Stimulated activated CD8-positive, alpha-beta memory T cell treated with anti-CD3 and anti-CD28 coated beads, Interleukin-4, amount 100 ng/mL, for 4 hours (primary cell): Measurements from ENCODE around the gene IL17C.

Experiments
- DNase-seq, 2 donors: peaks; one replicate each; pipeline ENCODE4 v3.0.0-alpha.2; 2020; ENCODE audit warnings: low read depth in 2 of 2, low spot score in 1 of 2

Gene IL17C

DNA sequence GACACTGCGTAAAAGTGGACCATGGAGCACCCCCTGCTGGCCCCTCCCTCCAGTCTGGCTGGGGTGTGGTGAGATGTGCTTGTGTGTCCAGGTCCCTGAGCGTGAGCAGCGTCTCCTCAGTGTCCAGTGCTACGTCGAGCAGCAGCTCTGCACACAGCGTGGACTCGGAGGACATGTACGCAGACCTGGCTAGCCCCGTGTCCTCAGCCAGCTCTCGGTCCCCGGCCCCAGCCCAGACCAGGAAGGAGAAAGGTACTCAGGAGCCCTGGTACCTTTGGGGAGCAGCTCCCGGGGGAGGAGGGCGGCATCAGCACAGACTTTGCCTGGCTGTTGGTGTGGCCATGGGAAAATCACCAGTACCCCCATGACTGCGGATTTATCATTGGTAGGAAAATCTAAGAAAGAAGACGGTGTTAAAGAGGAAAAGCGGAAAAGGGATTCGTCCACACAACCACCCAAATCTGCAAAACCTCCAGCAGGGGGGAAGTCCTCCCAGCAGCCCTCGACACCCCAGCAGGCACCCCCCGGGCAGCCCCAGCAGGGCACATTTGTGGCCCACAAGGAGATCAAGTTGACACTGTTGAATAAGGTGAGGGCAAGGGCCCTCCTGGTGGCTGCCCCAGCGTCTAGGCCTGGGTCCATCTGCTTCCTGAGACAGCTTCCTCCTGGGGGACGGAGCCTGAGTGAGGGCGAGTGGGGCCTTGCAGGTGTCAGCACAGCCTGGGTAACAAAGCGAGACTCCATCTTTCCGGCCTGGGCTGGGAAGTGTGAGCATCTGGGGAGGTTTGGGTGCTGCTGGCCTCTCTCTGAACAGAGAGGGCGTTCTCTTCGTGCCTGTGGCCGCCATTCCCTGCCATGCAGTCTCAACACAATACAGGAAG lies 10.6 kb upstream of the IL17C start:
- DNase-seq, result no peak

DNA sequence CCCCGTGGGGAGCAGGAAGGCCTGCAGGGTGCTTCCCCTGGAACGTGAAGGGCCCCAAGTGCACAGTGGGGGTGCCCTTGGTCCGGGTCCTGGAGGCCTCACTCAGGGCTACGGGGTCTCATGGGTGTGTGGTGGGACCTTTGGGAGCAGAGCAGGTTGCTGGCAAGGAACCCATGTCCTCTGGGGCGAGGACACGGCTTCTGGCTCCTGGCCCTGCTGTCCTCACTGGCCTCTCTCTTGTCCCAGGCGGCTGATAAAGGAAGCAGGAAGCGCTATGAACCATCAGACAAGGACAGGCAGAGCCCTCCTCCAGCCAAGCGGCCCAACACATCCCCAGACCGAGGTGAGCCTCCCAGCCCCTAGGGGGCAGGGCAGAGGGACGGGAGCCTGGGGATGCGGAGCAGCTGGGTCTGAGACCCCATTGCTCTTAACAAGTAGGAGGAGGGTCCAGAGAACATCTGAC lies 9.8 kb upstream of the IL17C start:
- no peak for DNase-seq

DNA sequence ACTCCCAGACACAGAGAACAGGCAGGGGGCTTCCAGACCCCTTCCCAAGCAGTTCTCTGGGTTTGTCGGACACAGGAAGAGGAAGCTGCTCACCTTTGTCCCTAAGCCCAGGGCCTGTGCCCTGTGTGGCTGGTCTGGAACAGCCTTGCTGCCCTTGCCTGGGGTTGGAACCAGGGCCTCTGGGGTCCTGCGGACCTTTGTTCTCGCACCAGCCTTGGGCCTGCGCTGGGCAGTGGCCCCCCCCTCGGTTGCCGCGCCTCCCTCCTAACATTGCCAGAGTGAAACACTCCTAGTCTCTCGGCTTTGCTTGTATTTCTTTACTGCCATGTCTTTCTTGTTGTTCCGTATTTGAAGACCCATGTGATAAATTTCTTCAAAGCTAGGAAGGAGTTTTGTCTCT lies 8.5 kb upstream of the IL17C start:
- no peak for DNase-seq

DNA sequence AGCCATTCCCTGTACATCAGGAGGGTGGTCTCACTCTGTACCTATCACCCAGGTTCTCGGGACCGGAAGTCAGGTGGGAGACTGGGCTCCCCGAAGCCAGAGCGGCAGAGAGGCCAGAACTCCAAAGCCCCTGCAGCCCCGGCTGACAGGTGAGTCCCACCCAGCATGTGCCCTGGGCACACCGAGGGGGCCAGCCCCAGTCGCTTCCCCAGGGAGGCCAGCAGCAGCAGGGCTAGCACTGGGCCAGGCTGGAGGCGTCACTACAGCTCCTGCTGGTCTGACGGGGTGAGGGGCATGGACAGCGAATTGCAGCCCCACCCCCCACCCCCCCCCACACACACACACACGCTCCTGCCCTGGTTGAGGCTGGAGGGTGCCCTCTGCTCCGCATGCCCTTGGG lies 7.9 kb upstream of the IL17C start:
- no peak for DNase-seq

DNA sequence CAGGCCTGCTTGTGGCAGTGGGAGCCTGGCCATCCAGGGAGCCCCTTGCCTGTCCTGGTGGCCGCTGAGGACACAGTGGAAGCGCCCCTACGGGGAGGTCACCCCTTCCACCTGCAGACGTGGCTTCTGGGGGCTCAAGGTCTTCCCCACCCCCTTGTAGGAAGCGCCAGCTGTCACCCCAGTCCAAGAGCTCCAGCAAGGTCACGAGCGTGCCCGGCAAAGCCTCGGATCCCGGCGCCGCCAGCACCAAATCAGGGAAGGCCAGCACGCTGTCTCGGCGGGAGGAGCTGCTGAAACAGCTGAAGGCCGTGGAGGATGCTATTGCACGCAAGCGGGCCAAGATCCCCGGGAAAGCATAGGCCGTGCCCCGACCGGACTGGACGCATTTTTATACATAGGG lies 7.4 kb upstream of the IL17C start:
- DNase-seq, result no peak

DNA sequence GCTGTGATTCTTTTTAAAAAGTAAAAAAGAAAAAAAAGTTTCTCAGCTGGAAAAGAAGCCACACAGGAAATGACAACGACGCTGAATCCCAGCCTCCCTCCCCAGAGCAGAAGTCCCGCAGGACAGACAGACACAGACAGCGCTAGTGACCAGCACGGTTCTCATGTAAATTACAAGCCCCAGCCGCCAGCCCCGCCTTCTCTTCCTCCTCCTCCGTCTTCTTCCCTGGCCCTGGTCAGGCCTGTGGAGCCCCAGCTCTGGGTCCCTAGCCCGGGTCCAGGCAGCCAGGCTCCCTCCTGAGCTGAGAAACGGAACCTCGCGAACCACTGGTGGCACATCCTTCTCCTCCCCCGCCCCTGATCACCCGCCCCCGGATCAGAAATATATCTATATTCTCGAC lies 7.0 kb upstream of the IL17C start:
- no peak for DNase-seq

DNA sequence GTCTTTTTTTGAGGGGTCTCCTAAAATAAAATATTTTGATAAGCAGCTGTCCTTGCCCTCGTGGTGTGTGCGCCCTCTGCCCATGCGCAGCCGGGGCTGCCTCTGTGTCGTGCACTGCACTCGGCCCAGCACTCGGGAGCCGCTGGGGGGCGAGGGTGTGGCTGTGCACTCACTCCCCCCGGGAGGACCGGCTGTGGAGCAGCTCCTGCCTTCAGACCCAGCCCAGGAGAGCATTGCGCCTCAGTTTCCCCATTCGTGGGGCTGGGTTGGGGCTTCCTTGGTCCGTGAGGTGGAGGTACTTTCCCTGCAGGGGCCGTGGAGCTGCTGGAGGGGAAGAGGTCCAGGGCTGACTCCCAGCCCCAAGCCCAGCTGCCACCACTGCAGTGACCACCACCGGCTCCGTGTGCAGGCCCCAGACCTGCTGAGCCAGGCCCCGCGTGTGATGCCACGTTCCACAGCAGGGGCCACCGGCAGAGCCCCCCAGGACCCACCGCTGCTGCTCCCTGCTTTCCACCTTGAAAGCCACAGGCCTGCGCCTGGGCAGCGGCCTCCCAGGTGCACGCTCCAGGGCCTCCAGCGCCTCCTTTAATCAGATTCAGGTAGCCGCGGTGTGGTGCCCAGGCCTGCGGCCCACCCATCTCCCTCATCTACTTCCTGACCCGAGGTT lies 6.3 kb upstream of the IL17C start:
- no peak for DNase-seq

DNA sequence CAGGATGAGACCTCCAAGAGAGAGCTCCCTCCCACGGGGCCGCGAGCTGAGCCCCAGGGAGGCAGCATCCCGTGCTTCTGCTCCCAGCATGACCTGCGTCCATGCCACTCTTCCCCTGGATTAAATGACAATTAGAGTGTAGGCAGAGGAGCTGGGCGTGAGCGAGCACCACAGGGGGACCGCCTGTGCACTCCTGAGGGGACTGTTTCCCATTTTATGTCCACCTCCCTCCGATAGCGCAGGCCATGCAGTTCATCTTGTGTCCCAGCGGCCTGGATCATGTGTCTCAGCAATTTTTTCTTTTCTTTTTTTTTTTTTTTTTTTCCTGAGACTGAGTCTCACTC lies 5.8 kb upstream of the IL17C start:
- no peak for DNase-seq

DNA sequence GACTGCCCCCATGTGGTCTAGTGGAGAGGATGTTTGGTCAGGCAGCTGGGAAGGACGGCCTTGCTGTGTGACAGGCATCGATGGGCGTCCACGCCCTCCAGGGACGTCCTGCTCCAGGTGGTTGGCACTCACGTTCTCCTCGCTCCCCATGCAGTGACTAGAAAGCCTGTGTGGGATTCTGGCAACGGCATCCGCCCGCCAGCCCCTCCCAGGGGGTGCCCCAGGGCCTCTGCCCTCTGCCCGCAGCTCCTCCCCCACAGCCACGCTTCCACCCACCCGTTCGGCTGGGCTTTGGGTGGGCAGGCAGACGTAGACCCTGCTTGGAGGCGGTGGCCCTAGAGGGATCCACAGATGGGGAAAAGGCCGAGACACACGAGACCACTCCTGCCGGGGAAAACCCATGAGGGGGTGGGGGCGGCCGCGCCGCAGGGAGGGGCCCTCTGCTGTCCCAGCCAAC lies 4.7 kb upstream of the IL17C start:
- peak in 1 of 2 donors; percentile 66 for DNase-seq

DNA sequence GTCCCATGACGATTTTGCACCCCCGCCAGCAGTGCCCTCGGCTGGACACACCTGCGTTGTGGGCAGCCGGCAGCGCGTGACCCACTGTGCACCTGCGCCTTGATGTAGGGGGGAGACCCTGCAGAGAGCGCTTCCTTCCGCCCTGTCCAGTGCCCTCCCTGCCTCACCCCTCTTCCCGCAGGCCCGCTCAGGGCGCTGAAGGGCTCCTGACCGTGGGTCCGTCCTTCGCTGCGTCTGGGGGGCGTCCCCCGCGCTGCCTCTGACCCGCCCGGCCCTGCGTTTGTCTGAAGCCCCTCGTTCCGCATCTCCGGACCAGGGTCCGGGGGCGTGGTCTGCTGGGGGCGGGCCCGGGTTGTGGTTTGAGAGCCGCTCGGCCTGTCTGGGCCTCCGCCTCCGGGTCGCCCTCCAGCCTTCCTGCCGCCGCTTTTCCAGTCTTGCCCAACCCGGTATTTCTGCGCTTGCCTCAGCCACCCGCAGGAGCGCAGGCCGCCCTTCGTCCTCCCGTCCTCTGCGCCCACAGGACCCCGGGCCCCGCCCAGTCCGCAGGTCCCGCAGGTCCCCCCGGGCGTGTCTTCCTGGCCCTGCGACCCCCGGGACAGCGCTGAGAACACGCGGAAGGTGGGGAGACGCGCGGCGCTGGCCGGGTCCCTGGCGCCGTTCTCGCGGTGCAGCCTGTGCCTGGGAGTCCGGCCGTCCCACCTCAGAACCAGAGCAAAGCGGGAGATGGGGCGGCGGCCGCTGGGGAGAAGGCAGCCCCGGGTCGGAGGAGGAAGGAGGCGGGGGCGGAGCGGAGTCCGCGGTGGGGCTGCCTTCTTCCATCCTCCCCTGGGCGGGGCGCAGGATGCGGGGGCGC lies 4.0 kb upstream of the IL17C start:
- peak in 1 of 2 donors; percentile 48 for DNase-seq

DNA sequence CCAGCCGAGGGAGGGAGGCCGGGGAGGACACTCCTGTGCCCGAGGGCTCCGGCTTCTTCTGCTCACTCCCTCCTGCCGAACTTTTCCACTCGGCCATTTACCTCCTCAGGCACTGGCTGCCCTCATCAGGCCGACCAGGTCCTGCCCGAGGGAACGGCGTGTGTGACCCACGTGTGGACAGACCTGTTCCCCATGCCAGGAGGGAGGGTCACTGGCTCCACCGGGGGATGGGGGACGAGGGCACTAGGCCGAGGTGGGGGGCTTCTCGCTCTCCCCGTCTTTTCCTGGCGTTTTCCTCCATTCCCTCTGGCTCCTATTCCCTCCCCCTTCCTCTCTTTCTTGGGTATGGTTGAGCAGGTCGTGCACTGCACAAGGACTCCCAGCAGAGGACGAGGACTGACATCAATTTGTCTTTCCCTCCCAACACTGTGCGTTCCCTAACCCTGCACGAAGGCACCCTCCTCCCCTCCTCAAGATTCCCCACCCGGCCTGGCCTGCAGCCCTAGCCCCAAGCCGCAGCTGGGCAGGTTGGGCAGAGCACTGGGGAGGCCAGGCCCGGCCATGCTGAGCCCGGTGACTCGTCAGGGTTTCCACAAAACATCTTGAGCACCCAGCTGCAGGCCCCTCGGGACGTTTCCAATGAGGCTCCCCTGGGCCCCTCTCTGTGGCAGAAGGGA lies 3.2 kb upstream of the IL17C start:
- no peak for DNase-seq

DNA sequence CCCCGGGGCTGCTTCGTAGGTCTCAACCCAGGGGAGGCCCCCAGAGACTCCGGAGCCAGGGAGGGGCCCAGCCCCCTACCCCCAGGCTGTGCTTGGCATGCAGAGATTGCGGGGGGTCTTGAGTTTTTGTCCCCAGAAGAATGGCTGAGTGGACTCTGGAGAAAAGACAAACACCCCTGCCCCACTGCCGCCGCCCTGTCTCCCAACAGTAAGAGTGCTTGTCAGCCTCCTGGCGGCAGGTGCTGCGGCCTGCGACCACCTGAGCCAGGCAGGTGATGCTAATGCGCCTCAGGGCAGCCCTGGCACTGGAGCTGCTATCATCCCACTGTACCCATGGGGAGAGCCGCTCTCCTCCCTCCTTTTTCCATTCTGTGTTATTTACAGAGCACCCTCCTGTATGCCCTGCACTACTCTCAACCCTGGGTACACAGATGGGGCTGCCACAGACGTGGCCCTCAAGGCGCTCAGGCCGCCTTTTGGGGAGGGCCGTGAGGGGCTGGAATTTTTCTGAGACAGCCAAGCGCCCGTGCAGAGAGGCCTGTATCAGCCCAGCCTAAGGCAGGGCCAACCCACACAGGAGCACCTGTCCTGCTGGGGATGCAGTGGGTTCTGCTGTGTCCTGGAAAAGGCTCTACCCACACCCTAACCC lies 2.6 kb upstream of the IL17C start:
- DNase-seq, result no peak

DNA sequence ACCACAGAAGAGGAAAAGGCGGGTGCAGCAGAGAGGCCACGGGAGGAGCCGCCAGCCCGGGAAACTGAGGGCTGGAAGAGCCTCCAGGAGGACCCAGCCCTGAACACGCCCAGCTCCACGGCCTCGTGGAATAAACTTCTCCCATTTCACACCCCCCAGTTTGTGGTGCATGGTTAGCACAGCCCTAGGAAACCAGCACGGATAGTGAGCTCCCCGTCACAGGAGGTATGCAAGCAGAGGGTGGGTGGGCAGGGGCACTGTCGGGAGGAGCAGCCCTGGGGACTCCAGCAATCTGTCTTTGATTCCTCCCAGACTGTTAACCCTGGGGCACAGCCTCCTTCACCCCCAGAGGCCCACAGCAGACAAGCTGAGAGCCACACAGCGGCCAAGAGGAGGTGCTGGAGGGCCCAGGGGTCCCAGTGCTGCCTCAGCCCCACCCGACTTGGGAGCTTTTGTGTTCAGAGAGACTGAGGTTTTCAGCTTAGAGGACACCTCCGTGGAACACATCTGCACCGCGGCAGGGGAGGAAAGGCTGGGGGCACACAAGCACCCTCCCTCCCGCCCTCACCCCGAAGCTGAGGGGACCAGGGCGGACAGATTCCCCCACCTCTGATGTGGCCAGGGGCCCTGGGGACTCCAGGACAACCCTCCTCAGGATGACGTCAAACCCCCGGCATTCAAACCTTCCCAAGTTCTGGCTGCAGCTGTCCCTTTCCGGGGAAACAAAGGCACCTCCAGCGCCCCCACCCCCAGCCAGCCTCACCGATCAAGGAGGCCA lies 1.7 kb upstream of the IL17C start:
- DNase-seq, result no peak

DNA sequence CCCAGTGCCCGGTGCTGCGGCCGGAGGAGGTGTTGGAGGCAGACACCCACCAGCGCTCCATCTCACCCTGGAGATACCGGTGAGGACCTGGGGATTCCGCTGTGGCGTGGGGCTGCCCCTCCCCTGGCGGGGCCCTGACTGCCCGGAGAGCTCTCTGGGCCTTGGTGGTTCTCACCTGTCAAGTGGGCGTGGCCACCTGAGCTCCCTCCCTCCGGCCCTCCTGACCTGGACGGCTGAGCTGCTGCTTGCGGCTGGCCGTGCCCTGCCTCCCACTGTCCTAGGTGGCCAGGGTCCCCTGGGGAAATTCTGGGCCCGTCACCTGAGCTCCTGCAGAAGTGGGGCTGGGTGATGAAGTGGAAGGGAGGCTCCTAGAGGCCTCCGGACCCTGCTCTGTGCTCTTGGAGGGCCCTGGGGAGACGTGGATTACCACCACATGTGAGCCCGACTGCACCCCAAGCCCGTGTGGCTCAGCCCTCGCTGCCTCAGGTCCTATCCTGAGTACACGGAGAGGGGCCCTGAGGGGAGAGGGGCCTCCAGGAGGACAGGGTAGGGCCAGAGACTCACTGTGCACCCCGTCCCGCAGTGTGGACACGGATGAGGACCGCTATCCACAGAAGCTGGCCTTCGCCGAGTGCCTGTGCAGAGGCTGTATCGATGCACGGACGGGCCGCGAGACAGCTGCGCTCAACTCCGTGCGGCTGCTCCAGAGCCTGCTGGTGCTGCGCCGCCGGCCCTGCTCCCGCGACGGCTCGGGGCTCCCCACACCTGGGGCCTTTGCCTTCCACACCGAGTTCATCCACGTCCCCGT lies 1.1 kb downstream of the IL17C start:
- DNase-seq, result no peak

DNA sequence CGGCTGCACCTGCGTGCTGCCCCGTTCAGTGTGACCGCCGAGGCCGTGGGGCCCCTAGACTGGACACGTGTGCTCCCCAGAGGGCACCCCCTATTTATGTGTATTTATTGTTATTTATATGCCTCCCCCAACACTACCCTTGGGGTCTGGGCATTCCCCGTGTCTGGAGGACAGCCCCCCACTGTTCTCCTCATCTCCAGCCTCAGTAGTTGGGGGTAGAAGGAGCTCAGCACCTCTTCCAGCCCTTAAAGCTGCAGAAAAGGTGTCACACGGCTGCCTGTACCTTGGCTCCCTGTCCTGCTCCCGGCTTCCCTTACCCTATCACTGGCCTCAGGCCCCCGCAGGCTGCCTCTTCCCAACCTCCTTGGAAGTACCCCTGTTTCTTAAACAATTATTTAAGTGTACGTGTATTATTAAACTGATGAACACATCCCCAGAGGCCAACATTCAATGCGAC lies 1.7 kb downstream of the IL17C start:
- DNase-seq, result no peak

DNA sequence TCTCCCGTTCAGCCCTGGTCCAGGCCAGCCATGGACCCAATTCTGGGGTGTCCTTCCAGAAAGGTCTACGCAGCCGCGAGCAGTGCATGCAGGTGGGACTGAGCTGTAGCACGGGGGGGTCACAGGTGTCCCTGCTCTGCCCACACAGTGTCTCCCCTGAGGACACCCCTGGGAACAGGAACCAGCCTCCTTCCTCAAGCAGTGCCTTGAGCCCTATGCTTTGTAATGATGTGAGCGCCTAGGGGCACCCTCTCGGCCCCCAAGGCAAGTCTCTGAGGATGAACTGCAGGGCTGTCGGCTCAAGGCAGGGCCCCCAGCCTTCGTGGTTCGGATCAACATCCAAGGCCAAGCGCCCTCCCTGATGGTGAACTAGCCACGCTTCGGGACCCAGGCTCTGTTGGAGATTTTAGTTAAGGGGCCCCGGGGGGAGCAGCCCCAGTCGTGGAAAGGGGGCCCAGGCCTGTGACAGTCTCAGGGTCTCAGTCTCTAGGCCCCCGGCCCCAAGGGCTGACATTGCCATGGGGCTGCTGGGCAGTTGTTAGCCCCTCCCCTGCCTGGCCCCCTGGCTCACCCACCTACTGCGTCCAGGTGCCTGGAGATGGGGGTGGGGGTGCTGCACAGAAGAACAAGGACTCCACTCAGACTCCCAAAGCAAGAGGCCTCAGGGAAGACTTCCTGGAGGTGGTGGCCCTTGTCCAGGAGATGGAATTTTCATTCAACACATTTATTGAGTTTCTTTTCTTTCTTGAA lies 2.3 kb downstream of the IL17C start:
- no peak for DNase-seq

DNA sequence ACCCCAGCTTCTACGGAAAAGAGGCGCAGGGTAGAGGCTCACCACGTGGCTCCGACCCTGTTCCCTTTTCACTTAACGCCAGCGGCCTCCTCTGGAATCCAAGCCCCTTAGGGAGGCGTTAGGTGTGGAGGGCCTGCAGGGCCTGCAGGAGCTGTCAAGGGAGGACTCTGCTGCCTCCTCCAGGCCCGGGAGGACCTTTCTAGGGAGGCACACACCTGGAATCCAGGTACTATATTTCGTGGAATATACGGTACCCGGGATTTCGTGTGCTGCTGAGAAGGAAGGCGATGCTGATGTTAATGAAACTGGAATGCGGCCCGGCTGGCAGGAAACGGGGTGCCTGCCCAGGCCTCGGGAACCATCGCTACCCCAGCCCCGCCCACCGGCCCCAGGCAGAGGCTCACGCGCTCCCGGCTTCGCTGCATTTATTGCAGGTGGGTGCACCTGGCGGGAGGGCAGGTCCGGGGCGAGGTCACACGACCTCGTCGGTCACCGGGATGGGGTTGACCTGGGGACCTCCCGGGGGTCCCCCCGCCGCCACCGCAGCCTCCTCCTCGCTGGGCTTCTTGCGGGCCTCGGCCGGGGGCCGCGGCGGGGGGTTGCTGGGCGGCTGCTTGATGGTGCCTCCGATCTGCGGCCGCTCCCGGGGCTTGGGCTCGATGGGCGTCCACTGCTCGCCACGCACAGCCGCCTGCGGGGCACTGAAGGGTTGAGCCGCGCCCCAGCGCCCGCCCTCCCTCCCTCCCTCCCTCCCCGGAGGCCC lies 4.7 kb downstream of the IL17C start:
- no peak for DNase-seq

DNA sequence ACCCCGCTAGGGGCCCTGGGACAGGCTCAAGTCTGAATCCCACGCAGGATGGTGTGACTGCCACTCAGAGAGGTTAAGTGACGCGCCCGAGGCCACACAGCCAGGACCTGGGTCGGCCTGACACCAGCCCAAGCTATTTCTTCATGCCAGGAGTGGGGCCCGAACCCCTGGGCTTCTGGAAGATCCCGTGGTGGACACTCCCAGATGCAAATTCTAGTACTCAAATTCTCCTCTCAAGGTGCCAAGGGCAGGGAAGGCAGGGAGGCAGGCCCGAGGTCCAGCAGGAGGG lies 5.2 kb downstream of the IL17C start:
- DNase-seq, result no peak
